ENCODE data around the gene MAST4. TPM values are rescaled to one million over a fixed set of nuclear protein-coding genes. Genes with fewer than 3 reads are reported as not detected.

The MAST4 gene
- total and polyA plus RNA-seq, 2 experiments from 2014 or later: 4.2 to 6.0 TPM

DNA sequence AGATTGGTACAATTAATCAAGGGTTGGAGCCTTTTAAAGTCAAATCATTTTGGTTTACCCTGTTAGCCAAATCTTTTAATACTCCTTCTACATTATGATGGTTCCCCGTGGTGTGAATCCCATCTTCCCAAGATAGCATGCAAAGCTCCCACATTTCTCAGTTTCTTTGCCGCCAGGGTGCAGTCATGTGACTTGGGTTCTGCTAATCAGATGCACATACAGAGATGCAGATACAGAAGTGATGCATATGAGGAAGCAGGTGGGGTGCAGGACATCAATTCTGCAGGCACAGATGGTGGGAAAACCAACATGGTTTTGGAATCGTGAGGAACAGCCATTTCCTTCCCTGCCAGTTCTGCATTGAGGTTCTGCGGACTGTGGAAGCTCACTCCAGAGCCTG is 8.4 kb upstream of the MAST4 start:
- no peak for TF ChIP-seq EZH2 (IDR thresholded peaks at IDR 0.05; ENCODE audit: insufficient read depth, poor library complexity, severe bottlenecking)
- no peak for TF ChIP-seq EZH2phosphoT487 (IDR thresholded peaks at IDR 0.05; ENCODE audit: insufficient read depth, low read depth)
- in situ Hi-C loops (cut with MboI): no loop called here

DNA sequence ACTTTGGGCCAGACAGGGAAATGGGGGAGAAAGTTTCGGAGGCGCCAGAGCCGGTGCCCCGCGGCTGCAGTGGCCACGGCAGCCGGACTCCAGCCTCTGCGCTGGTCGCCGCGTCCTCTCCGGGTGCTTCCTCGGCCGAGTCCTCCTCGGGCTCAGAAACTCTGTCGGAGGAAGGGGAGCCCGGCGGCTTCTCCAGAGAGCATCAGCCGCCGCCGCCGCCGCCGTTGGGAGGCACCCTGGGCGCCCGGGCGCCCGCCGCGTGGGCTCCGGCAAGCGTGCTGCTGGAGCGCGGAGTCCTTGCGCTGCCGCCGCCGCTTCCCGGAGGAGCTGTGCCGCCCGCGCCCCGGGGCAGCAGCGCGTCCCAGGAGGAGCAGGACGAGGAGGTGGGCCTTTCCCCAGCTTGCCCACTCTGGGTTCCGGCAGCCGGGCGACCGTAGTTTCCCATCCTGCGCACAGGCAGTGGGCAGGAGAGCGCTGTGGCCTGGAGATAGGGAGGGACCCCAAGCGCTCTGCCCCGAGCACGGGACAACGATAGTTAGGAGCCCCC is 516 bp downstream of the MAST4 start:
- peak; percentile 72 for DNase-seq
- H3K4me3 ChIP-seq: peak overlapping the region; percentile 74
- in situ Hi-C loops (cut with MboI): no loop called here
- H4K20me1 ChIP-seq (ENCODE audit: insufficient read depth): no peaks in the 10 kb centered on the region
- WGBS, 2 experiments (ENCODE audit: low coverage in 1 of 2, low lambda C conversion rate in 2 of 2, missing lambda C conversion rate in 2 of 2): 1% methylated on average over 43 to 49 of the region's 56 CpGs
- H3K79me2 ChIP-seq (ENCODE audit: insufficient read depth): no peaks in the 10 kb centered on the region
- no peaks in the 10 kb centered on the region for H3K4me1 ChIP-seq (ENCODE audit: insufficient read depth)
- H3K9ac ChIP-seq: peak overlapping the region; percentile 22
- peaks cover 22% of the 10 kb centered on the region; the same call in 1 of the 2 replicates for H3K27me3 ChIP-seq (replicated peaks; ENCODE audit: insufficient read depth)
- H3K27ac ChIP-seq: no peak overlapping the region
- TF ChIP-seq EZH2phosphoT487 (IDR thresholded peaks at IDR 0.05; ENCODE audit: insufficient read depth, low read depth): no peak
- TF ChIP-seq EZH2 (IDR thresholded peaks at IDR 0.05; ENCODE audit: insufficient read depth, poor library complexity, severe bottlenecking): no peak
- H3F3A ChIP-seq (ENCODE audit: insufficient read depth): no peaks in the 10 kb centered on the region
- H2AFZ ChIP-seq: peak overlapping the region; percentile 80
- H3K9me3 ChIP-seq (ENCODE audit: low read depth): no peaks in the 10 kb centered on the region
- H3K36me3 ChIP-seq (ENCODE audit: low read depth): no peaks in the 10 kb centered on the region
- peak overlapping the region; percentile 76 for H3K4me2 ChIP-seq (ENCODE audit: unreplicated experiment)
- no peaks in the 10 kb centered on the region for H3K9me2 ChIP-seq (ENCODE audit: insufficient read depth)

More for the DNA sequence above, 8.4 kb upstream of the MAST4 start:
- Histone ChIP-seq H3K27me3 (replicated peaks; ENCODE audit: insufficient read depth) (peaks cover 4% of the 10 kb centered on the region; the same call in 1 of the 2 replicates), H4K20me1 (ENCODE audit: insufficient read depth) (no peaks in the 10 kb centered on the region), H3K9me2 (ENCODE audit: insufficient read depth) (no peaks in the 10 kb centered on the region), H3K9me3 (ENCODE audit: low read depth) (no peaks in the 10 kb centered on the region), H3K27ac (no peak overlapping the region), H3K4me3 (no peak overlapping the region), H3K4me2 (ENCODE audit: unreplicated experiment) (no peak overlapping the region), H3F3A (ENCODE audit: insufficient read depth) (peaks cover 11% of the 10 kb centered on the region), H3K36me3 (ENCODE audit: low read depth) (no peaks in the 10 kb centered on the region), H3K9ac (no peak overlapping the region), H3K79me2 (ENCODE audit: insufficient read depth) (no peaks in the 10 kb centered on the region), H2AFZ (no peak overlapping the region), H3K4me1 (ENCODE audit: insufficient read depth) (peaks cover 25% of the 10 kb centered on the region)
- DNase-seq: no peak
- 72 to 73% methylated on average over 4 of the region's 4 CpGs for WGBS, 2 experiments (ENCODE audit: low coverage in 1 of 2, low lambda C conversion rate in 2 of 2, missing lambda C conversion rate in 2 of 2)

DNA sequence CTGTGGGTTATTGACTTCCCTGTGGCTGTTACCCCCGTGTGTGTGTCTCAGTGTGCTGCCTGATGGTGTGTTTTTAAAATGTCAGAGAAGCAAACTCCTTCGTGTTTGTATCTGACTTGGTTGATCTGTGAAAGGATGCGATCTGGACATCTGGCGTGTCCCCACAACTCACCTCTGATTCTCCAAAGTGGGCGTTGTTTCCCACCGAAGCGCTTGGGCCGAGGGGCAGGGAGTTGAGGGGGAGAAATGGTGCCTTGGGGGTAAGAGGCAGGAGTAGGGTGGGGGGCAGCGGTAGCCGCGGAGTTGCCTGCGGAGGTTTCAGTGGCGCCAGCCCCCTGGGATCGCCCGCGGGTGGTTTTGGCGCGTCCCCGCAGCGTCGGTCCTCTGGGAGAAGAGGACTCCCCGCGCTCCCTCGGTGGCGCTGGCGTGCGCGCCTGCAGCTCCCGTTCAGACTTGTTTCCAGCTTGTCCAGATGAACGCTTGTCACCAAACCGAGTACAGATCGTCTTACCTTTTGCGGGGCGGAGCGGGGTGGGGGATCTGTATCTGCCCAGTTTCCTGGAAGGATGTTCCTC is 1.1 kb downstream of the MAST4 start:
- in situ Hi-C loops (cut with MboI): no loop called here
- Histone ChIP-seq H2AFZ (peak overlapping the region; percentile 80), H3K4me1 (ENCODE audit: insufficient read depth) (no peaks in the 10 kb centered on the region), H3K36me3 (ENCODE audit: low read depth) (no peaks in the 10 kb centered on the region), H3K27ac (no peak overlapping the region), H3K4me2 (ENCODE audit: unreplicated experiment) (peak overlapping the region; percentile 76), H3K4me3 (peak overlapping the region; percentile 74), H3K9ac (peak overlapping the region; percentile 22), H3K9me3 (ENCODE audit: low read depth) (no peaks in the 10 kb centered on the region), H3K9me2 (ENCODE audit: insufficient read depth) (no peaks in the 10 kb centered on the region), H3K79me2 (ENCODE audit: insufficient read depth) (no peaks in the 10 kb centered on the region), H3K27me3 (replicated peaks; ENCODE audit: insufficient read depth) (peaks cover 22% of the 10 kb centered on the region; the same call in 1 of the 2 replicates), H4K20me1 (ENCODE audit: insufficient read depth) (no peaks in the 10 kb centered on the region), H3F3A (ENCODE audit: insufficient read depth) (no peaks in the 10 kb centered on the region)
- peak; percentile 51 for DNase-seq
- WGBS, 2 experiments (ENCODE audit: low coverage in 1 of 2, low lambda C conversion rate in 2 of 2, missing lambda C conversion rate in 2 of 2): 1 to 2% methylated on average over 24 to 35 of the region's 35 CpGs
- TF ChIP-seq EZH2 (IDR thresholded peaks at IDR 0.05; ENCODE audit: insufficient read depth, poor library complexity, severe bottlenecking): no peak
- TF ChIP-seq EZH2phosphoT487 (IDR thresholded peaks at IDR 0.05; ENCODE audit: insufficient read depth, low read depth): no peak

GRCh38 chr5:66602621-66603020 is 6.4 kb downstream of the MAST4 start:
- no peaks in the 10 kb centered on the region for H4K20me1 ChIP-seq (ENCODE audit: insufficient read depth)
- H3K36me3 ChIP-seq (ENCODE audit: low read depth): no peaks in the 10 kb centered on the region
- peak; percentile 16 for DNase-seq
- no peaks in the 10 kb centered on the region for H3K4me1 ChIP-seq (ENCODE audit: insufficient read depth)
- no peak overlapping the region for H2AFZ ChIP-seq
- H3K9me2 ChIP-seq (ENCODE audit: insufficient read depth): no peaks in the 10 kb centered on the region
- H3K4me3 ChIP-seq: no peak overlapping the region
- no peak overlapping the region for H3K27ac ChIP-seq
- no peaks in the 10 kb centered on the region for H3F3A ChIP-seq (ENCODE audit: insufficient read depth)
- H3K9ac ChIP-seq: no peak overlapping the region
- no peaks in the 10 kb centered on the region for H3K79me2 ChIP-seq (ENCODE audit: insufficient read depth)
- WGBS, 2 experiments (ENCODE audit: low coverage in 1 of 2, low lambda C conversion rate in 2 of 2, missing lambda C conversion rate in 2 of 2): 96 to 100% methylated on average over 1 of the region's 1 CpG
- TF ChIP-seq EZH2 (IDR thresholded peaks at IDR 0.05; ENCODE audit: insufficient read depth, poor library complexity, severe bottlenecking) (no peak), EZH2phosphoT487 (IDR thresholded peaks at IDR 0.05; ENCODE audit: insufficient read depth, low read depth) (no peak)
- no peaks in the 10 kb centered on the region; the same call in 1 of the 2 replicates for H3K27me3 ChIP-seq (replicated peaks; ENCODE audit: insufficient read depth)
- H3K9me3 ChIP-seq (ENCODE audit: low read depth): no peaks in the 10 kb centered on the region
- H3K4me2 ChIP-seq (ENCODE audit: unreplicated experiment): no peak overlapping the region
- in situ Hi-C loops (cut with MboI): no loop called here
